ENCODE data around the gene CAMK2A.

DNA sequence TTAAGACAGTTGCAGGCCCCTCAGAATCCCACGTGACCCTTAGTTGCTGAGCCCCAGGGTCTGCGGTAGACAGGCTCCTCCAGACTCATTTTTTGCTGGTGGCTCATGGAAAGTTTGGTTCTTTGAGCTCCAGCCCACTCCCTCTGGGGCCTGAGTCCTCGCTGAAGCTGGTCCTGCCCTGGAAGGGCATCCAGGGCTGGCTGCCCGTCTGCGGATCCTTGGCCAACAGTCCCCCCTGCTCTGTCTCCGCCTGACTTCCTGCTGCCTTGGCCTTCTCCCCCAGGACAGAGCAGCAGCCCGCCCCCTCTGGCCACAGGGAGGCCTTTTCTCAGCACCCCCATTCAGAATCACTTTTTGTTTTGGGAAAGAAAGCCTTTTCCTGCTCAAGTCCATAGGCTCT, 75.3 kb downstream of the CAMK2A start:
- no peak for TF ChIP-seq POLR2A (IDR thresholded peaks at IDR 0.05; ENCODE audit: low read depth, low read length)
- TF ChIP-seq TAF1 (IDR thresholded peaks at IDR 0.05; ENCODE audit: borderline replicate concordance, low read depth, low read length), result no peak
- no peak for TF ChIP-seq POLR2AphosphoS5 (IDR thresholded peaks at IDR 0.05; ENCODE audit: low read depth, low read length)

Measured in GM12892 (cell line).